PC-3 (cell line): ENCODE results near the gene AKT1. TPM values are rescaled to one million over a fixed set of nuclear protein-coding genes. Genes with fewer than 3 reads are reported as not detected.
"Not testable (repeated sequence)": the region's sequence is repeated elsewhere in the genome, so short reads cannot be mapped to it uniquely, and the experiment has no call there.

Experiments
- ATAC-seq: fragments of 200-7000 bp; cut with Tn5 transposase; 2 replicates; pipeline ENCODE4 v1.9.1; 2020; ENCODE audit warnings: mild to moderate bottlenecking, moderate library complexity
- BruUV-seq: library from RNA; stranded (reverse); fragments of 400-500 nt; replicated peaks from 2 replicates; lab custom pipeline; 2021; lab: Mats Ljungman, UMichigan
- CTCF ChIA-PET: fragments of 300-600 bp; sonication (Branson Sonifier 250); formaldehyde crosslinking; loops from one replicate; lab custom pipeline; 2022; ENCODE audit warnings: antibody characterized with exemption; lab: Charles Lee
- POLR2A ChIA-PET: fragments of 300-600 bp; sonication (Branson Sonifier 250); formaldehyde crosslinking; loops from one replicate; lab custom pipeline; 2022; ENCODE audit warnings: antibody characterized with exemption; ENCODE audit not compliant: unreplicated experiment; lab: Charles Lee
- DNase-seq: peaks from one replicate; pipeline ENCODE4 v3.0.0-alpha.2; 2015
- H2AFZ ChIP-seq: fragments of 300-600 bp; sonication (generic); 2 replicates; pipeline ENCODE4 v1.6.0; 2016; ENCODE audit warnings: antibody characterized with exemption, low read length
- H3F3A ChIP-seq: fragments of 300-600 bp; sonication (generic); one replicate; pipeline ENCODE4 v1.6.0; 2017; ENCODE audit warnings: antibody characterized with exemption, low read length, control low read depth, mild to moderate bottlenecking; ENCODE audit not compliant: unreplicated experiment
- H3K27ac ChIP-seq: fragments of 300-600 bp; sonication (generic); 2 replicates; pipeline ENCODE4 v1.5.1; 2016; ENCODE audit warnings: mild to moderate bottlenecking, low read length
- H3K27me3 ChIP-seq: fragments of 300-600 bp; sonication (generic); 2 replicates; pipeline ENCODE4 v1.6.1; 2016; ENCODE audit warnings: low read length, mixed read lengths
- H3K36me3 ChIP-seq: fragments of 300-600 bp; sonication (generic); 2 replicates; pipeline ENCODE4 v1.6.1; 2016; ENCODE audit warnings: low read depth, mixed run types, low read length, mixed read lengths
- H3K4me1 ChIP-seq: fragments of 300-600 bp; sonication (generic); 2 replicates; pipeline ENCODE4 v1.5.1; 2016; ENCODE audit warnings: low read length; ENCODE audit not compliant: insufficient read depth
- H3K4me2 ChIP-seq: fragments of 300-600 bp; sonication (generic); 2 replicates; pipeline ENCODE4 v1.6.0; 2016; ENCODE audit warnings: low read length
- H3K4me3 ChIP-seq: fragments of 300-600 bp; sonication (generic); 2 replicates; pipeline ENCODE4 v1.5.1; 2016; ENCODE audit warnings: mild to moderate bottlenecking, low read length, mixed read lengths
- H3K79me2 ChIP-seq: fragments of 300-600 bp; sonication (generic); 2 replicates; pipeline ENCODE4 v1.6.1; 2017; ENCODE audit warnings: low read length, mixed read lengths
- H3K9ac ChIP-seq: fragments of 300-600 bp; sonication (generic); 2 replicates; pipeline ENCODE4 v1.6.0; 2016; ENCODE audit warnings: mild to moderate bottlenecking, low read length
- H3K9me2 ChIP-seq: fragments of 300-600 bp; sonication (generic); replicated peaks from 2 replicates; pipeline ENCODE4 v1.6.1; 2016; ENCODE audit warnings: mixed run types, low read length, mixed read lengths
- H3K9me3 ChIP-seq: fragments of 300-600 bp; sonication (generic); 2 replicates; pipeline ENCODE4 v1.6.1; 2016; ENCODE audit warnings: low read length, mixed read lengths
- H4K20me1 ChIP-seq: fragments of 300-600 bp; sonication (generic); 2 replicates; pipeline ENCODE4 v1.6.1; 2016; ENCODE audit warnings: low read length, mixed read lengths
- CTCF ChIP-seq: fragments of 300-600 bp; sonication (generic); conservative IDR thresholded peaks from 2 replicates; pipeline ENCODE4 v1.5.1; 2017; ENCODE audit warnings: antibody characterized with exemption, low read depth, mild to moderate bottlenecking, low read length
- EZH2 ChIP-seq: fragments of 300-600 bp; sonication (generic); IDR thresholded peaks from one replicate; pipeline ENCODE4 v1.6.1; 2017; ENCODE audit warnings: antibody characterized with exemption, mild to moderate bottlenecking, low read length; ENCODE audit not compliant: unreplicated experiment
- EZH2phosphoT487 ChIP-seq: fragments of 300-600 bp; sonication (generic); IDR thresholded peaks from 2 replicates; pipeline ENCODE4 v1.6.1; 2018; ENCODE audit warnings: mild to moderate bottlenecking, antibody characterized with exemption, low read length, borderline replicate concordance
- intact Hi-C: fragments of 100-400 bp; cut with micrococcal nuclease; formaldehyde crosslinking; loops from 2 replicates; pipeline ENCODE4 v1.9.0; 2023
- total RNA-seq: library from RNA; depleted of rRNA; stranded (reverse); fragments of >200 nt; gene quantifications from 2 replicates; pipeline ENCODE4 v1.2.3, GENCODE V29; 2014

AKT1 gene
- total RNA-seq, 1 experiment from 2014 or later = 196 TPM

- Histone ChIP-seq H4K20me1 (no peaks in the 10 kb centered on the region), H3K27me3 (no peaks in the 10 kb centered on the region), H3K27ac (no peak overlapping the region), H3K36me3 (no peaks in the 10 kb centered on the region), H3K4me1 (peaks cover 15% of the 10 kb centered on the region), H3K4me2 (no peak overlapping the region), H3K9ac (no peak overlapping the region), H2AFZ (no peak overlapping the region), H3F3A (no peaks in the 10 kb centered on the region), H3K79me2 (no peaks in the 10 kb centered on the region), H3K9me3 (no peaks in the 10 kb centered on the region), H3K4me3 (no peak overlapping the region), H3K9me2 (no peaks in the 10 kb centered on the region)
- TF ChIP-seq EZH2 (no peak), EZH2phosphoT487 (no peak)
- ATAC-seq (no peak), DNase-seq (no peak)
- ChIA-PET POLR2A (no interaction called here), CTCF (no interaction called here)
- intact Hi-C loops = no loop called here
- no TSS peak for BruUV-seq
Observed at GRCh38 chr14:104729835-104730181, 65.7 kb downstream of the AKT1 start.

- H3K79me2 ChIP-seq, H3F3A ChIP-seq, CTCF ChIA-PET, H3K27me3 ChIP-seq, H3K9me3 ChIP-seq, H3K27ac ChIP-seq, H2AFZ ChIP-seq, ATAC-seq, DNase-seq, H3K4me3 ChIP-seq, H4K20me1 ChIP-seq, H3K36me3 ChIP-seq, H3K9ac ChIP-seq, H3K9me2 ChIP-seq, H3K4me2 ChIP-seq, POLR2A ChIA-PET, intact Hi-C loops, BruUV-seq: not testable (repeated sequence)
- H3K4me1 ChIP-seq = peaks cover 19% of the 10 kb centered on the region
Observed at GRCh38 chr14:104729176-104729834, 66.2 kb downstream of the AKT1 start.

- Histone ChIP-seq H4K20me1 (no peaks in the 10 kb centered on the region), H3F3A (no peaks in the 10 kb centered on the region), H3K9ac (no peak overlapping the region), H3K27ac (no peak overlapping the region), H3K9me3 (no peaks in the 10 kb centered on the region), H3K36me3 (no peaks in the 10 kb centered on the region), H3K4me3 (no peak overlapping the region), H3K9me2 (no peaks in the 10 kb centered on the region), H3K4me1 (peaks cover 19% of the 10 kb centered on the region), H2AFZ (no peak overlapping the region), H3K4me2 (no peak overlapping the region), H3K27me3 (no peaks in the 10 kb centered on the region), H3K79me2 (no peaks in the 10 kb centered on the region)
- no peak for TF ChIP-seq EZH2
- TF ChIP-seq EZH2phosphoT487 = no peak
- no peak for TF ChIP-seq CTCF
- ChIA-PET POLR2A (no interaction called here), CTCF (no interaction called here)
- no TSS peak for BruUV-seq
- DNase-seq (no peak), ATAC-seq (no peak)
- intact Hi-C loops = no loop called here
Observed at GRCh38 chr14:104728631-104729030, 66.9 kb downstream of the AKT1 start.
